Testis (tissue), 2 donors: Measurements from ENCODE around the gene SIN3B.

Source experiments
- CTCF ChIP-seq, 3 experiments: fragments of 450-650 bp in 2 of 3; fragments of 200-600 bp in 1 of 3; sonication (generic) in 1 of 3; IDR thresholded peaks; one replicate each; pipeline ENCODE4 v1.5.1; 2016 to 2019; ENCODE audit warnings: antibody characterized with exemption in 3 of 3, mild to moderate bottlenecking in 2 of 3, moderate library complexity in 1 of 3
- POLR2A ChIP-seq: fragments of 450-650 bp; IDR thresholded peaks from one replicate; pipeline ENCODE4 v1.6.1; 2017; ENCODE audit warnings: antibody characterized with exemption, mild to moderate bottlenecking, moderate library complexity

- TF ChIP-seq CTCF (IDR thresholded peaks at IDR 0.05) (no peak), POLR2A (no peak)
Measured at GRCh38 chr19:16861011-16861410, 31.8 kb downstream of the SIN3B start.
